DMS153 treated with DMSO at 0.1 percent for 48 hours (cell line): ENCODE data around the gene CACNA1H.
"Not testable (repeated sequence)": the region's sequence is repeated elsewhere in the genome, so short reads cannot be mapped to it uniquely, and the experiment has no call there.

Experiments used
- DNase-seq: peaks from one replicate; lab custom pipeline; 2025; ENCODE audit not compliant: unreplicated experiment; lab: John Stamatoyannopoulos, UW

Gene CACNA1H

DNA sequence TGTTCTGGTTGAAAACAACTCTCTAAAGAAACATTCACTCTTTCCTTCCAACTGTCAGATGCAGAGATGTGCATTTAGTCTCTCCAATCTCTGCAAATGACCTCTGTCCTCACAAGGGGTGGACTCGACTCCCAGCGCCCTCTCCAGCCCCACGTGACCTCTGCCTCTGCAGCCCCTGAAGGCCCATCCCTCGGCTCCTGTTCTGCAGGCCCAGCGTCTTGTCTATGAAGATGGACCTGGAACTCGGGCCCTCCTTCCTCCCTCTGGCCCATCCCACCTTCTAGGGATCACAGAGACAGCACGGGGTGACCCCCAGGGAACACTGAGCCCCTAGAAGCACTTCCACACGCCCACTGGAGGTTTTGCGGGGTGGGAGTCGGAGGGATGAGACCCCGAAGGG, 90.5 kb downstream of the CACNA1H start:
- not testable (repeated sequence) for DNase-seq

DNA sequence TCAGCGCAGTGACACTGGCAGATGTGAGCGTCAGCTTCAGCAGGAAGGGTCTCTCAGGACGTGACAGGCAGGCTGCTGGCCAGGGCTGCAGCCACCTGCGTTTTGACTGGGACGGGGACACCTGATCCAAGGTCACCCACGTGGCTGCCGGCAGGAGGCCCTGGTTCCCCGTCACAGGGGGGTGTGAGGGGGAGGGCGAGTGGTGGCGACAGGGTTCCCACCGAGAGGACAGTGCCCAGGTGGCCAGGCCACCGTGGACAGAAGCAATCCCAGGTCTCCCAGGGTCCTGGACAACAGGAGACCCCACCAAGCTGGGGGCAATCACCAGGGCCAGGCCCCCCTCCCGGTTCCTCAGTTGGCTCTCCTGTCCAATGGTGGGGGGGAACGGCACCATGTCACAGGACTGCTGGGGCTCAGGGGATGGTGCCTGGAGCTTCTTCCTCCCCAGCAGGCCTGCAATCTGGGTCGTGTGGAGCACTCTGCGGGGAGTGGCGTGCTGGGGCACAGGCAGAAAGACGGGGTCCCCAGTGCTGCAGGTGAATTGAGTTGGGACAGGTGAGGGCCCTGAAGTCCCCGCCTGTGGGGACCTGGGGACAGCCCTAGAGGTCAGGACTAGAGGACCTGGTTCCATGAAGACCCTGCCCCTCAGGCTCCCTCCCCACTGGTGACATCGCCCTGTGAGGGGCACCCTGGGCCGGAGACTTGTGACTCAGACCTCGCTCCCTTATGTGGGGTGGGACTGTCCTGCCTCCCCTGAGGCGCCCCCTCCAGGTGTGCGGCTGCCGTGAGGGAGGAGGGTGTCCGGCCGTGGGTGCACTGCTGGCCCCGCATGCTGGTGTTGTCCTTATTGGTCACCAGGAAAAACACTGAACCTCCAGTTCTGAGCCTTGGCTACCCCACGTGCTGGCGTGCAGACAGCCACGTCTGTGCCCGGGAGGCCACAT, 91.3 kb downstream of the CACNA1H start:
- DNase-seq: not testable (repeated sequence)

DNA sequence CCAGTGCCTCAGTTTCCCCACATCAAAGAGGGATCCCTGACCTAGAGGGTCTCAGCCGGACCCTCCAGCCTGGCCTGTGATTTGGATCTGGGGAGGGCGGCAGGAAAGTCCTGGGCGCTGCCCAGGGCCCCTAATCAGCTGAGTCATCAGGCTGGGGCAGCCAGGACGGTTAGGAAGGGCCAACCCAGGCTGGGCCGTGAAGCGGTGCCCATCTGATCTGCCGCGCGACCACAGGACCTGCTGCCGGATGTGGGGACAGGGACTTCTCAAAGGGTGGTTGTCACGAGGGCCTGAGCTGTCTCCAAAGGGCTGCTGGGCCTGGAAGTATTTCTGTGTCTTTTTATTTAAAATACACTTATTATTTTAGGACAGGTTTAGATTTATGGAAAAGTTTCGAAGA, 92.0 kb downstream of the CACNA1H start:
- no peak for DNase-seq

DNA sequence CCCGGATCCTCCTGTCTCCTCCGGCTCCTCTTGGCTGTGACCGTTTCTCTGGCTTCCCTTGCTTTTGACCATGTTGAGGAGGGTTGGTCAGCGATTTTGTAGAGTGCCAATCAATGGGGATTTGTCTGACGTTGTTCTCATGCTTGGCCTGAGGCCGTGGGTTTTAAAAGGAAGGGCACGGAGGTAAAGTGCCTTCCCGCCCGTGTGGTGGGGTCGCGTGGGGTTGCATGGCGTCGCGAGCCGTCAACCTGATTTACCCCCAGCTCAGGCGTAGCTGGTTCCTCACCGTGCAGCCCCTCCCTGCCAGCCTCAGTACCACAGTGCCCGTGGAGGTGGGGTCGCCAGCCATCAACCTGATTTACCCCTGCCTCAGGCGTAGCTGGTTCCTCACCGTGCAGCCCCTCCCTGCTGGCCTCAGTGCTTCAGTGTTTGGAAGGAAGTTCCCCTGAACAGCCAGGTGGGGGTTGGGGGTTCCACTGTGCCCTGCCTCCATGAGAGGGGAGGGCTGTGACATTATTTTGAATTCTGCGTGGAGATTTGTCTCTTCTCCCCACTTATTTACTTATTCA, 92.6 kb downstream of the CACNA1H start:
- DNase-seq: no peak

DNA sequence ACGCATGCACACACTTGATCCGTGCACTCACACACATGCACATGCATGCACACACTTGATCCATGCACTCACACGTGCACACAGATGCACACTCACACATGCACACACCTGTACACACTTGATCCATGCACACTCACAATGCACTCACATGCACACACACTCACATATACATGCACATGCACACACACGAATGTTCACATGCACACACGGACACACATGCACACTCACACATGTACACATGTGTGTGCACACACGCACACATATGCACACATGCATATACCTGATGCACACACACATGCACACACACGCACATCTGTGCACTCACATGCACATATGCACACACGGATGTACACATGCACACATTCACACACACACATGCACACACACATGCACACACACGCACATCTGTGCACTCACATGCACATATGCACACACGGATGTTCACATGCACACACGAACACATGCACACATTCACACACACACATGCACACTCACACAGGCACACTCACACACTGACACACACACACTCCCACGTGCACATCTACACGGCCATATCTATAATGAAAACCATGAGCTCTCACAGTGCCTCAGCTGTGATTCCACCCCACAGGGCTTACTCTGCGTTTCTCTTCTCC, 95.1 kb downstream of the CACNA1H start:
- not testable (repeated sequence) for DNase-seq

DNA sequence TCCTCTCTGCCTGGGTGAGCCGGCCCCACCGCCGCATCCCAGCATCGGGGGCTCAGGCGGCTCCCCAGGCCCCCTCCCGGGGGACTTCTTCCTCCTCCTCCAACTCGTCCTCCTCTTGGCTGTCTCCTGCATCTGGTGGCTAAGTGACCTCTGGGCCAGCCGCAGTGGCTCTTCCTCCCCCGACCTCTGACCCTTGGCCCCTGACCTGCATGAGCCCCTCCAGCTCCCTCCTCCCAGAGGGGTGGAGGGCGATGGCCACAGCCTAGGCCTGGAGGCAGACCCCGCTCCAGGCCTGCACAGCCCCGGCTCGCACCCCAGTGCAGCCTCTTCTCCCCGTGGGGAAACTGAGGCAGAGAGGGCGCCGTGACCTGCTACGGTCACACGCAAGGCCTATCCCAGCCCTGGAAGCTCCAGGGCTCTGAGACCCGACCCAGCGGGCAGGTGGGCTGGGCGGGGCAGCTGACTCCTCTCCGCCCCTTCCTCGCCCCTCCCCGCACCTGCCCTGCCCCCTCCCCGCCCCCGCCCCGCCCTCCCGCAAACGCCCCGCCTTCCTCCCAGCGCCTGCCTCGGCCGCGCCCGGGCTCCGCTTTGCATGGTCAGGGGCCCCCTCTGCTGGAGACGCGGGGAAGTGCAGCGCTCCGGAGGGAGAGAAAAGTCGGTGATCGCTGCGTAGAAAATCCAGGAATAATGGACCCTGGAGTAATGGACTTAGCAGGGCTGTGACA, 96.3 kb downstream of the CACNA1H start:
- not testable (repeated sequence) for DNase-seq

DNA sequence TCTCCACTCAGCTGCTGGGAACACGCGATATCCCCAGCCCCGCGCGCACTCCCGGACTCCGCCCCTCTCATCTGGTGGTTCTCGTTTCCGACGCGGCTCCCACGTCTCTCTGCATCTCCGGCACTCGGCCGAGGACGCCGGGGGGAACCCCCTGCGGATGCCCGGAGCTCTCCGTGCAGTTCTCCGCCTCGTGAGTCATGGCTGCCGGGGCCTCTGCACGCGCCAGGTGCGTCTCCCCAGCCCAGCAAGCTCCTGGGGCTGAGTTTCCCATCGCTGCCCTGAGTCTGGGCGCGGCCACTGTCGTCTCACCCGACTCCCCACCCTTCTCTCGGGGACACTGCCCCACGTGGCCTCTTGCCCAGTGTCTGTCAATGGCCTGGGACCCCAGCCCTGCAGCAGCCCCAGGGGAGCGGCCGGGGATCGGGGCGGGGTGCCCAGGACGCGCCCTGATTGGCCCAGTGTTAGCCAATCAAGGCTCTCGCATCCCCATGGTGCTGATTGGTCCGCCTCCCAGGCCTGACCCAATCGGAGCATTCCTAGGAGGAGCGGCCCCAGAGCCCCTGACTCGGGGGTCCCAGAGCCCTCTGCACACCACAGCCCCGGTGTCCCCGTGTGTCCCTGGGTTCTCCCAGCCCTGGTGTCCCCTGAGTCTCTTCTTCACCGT, 100.9 kb downstream of the CACNA1H start:
- DNase-seq: not testable (repeated sequence)

DNA sequence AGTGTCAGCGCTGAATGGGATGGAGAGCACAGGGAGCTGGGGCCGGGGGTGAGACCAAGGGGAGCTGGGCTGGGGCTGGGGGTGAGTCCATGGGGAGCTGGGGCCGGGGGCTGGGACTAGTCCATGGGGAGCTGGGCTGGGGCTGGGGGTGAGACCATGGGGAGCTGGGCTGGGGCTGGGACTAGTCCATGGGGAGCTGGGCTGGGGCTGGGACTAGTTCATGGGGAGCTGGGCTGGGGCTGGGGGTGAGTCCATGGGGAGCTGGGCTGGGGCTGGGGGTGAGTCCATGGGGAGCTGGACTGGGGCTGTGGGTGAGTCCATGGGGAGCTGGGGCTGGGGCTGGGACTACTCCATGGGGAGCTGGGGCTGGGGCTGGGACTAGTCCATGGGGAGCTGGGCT, 101.9 kb downstream of the CACNA1H start:
- DNase-seq: not testable (repeated sequence)

DNA sequence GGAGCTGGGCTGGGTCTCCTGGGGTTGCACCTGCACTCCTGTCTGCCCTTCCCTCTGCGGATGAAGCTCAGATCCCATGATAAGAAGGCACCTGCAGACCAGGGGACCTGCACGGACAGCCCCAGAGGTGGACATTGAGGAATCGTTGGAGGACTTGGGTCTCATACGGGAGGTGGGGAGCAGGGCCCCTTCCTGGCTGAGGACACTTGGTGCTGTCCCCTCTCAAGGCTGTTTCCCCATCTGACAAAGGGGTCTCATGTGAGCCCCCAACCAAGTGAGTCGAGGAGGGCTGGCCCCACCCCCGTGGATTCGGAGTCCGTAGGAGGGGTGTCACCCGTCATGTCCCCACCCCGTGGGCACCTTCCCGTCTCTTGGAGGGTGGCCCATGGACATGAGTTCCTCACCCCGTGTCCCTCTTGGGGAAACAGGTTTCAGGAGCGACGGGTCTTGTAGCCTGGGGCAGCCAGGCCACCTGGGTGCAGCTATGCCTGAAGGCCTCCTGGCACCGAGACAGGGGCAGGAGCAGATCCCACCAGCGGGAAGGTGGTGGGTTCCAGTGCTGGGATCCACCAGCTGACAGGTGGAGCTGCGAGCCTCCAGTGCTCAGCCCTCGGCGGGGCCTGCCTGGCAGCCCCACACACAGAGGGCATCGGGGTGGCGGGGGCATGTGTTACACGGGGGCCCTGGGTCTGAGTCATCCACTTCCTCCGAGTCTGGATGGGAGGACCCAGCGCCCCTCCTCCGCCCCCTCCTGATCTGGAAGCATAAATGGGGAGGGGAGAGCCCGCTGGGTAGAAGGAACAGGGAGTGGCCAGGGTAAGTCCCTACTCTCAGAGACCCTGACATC, 102.6 kb downstream of the CACNA1H start, which contains the start of gene TPSD1:
Gene TPSD1, plus strand, starts transcription at position 794 of the 847 bp plus-strand sequence. CDS start 212 bp downstream, outside the sequence.
- DNase-seq: not testable (repeated sequence)

DNA sequence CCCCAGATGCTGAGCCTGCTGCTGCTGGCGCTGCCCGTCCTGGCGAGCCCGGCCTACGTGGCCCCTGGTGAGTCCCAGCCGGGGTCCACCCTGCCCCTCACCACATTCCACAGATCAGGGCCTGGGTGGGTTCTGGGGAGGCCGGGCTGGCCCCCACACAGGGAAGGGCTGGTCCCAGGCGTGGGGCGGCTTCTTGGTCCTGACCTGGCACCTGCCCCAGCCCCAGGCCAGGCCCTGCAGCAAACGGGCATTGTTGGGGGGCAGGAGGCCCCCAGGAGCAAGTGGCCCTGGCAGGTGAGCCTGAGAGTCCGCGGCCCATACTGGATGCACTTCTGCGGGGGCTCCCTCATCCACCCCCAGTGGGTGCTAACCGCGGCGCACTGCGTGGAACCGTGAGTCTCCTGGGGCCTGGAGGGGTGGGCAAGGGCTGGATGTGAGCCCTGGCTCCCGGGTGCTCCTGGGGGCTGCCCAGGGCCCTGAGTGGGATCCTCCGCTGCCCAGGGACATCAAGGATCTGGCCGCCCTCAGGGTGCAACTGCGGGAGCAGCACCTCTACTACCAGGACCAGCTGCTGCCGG, 103.5 kb downstream of the CACNA1H start:
- DNase-seq: not testable (repeated sequence)

DNA sequence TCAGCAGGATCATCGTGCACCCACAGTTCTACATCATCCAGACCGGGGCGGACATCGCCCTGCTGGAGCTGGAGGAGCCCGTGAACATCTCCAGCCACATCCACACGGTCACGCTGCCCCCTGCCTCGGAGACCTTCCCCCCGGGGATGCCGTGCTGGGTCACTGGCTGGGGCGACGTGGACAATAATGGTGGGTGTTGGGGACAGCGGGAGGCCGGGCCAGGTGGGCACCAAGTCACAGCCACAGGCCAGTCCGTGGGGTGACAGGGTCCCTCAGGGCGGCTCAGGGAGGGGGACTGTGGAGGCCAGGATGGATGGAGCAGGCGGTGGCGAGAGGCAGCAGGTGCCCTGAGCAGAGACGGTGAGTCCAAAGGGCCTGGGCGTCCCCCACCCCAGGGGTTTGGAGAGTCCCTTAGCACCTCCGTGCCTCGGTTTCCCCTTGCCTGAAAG, 104.0 kb downstream of the CACNA1H start:
- no peak for DNase-seq

DNA sequence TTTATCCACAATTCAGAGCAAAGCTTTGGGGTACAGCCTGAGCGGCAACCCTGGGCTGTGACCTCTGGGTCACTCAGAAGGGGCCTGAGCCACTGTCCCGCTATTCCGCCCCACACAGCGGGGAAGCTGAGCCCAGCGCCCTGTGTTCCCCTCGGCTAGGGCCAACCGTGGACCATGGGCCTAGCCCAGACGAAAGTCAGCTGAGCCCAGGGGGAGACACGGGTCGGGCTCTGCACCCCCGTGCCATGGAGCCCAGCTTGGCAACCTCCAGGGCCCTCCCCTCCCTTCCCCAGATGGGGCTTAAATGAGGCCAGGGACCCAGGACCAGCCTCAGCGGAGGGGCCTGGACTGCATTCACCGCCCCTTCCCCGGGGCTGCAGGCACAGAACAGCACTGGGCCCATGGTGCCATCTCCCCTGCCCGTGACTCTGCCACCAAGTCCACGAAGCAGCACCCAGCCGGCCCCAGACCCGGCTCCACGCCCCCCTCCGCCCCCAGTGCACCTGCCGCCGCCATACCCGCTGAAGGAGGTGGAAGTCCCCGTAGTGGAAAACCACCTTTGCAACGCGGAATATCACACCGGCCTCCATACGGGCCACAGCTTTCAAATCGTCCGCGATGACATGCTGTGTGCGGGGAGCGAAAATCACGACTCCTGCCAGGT, 104.8 kb downstream of the CACNA1H start:
- DNase-seq: no peak

DNA sequence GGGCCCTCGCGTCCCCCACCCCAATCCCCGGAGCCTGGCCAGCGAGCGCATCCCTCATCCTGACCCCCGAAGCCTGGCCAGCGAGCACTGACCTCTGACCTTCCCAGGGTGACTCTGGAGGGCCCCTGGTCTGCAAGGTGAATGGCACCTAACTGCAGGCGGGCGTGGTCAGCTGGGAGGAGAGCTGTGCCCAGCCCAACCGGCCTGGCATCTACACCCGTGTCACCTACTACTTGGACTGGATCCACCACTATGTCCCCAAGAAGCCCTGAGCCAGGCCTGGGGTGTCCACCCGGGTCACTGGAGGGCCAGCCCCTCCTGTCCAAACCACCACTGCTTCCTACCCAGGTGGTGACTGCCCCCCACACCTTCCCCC, 105.3 kb downstream of the CACNA1H start:
- DNase-seq: no peak

DNA sequence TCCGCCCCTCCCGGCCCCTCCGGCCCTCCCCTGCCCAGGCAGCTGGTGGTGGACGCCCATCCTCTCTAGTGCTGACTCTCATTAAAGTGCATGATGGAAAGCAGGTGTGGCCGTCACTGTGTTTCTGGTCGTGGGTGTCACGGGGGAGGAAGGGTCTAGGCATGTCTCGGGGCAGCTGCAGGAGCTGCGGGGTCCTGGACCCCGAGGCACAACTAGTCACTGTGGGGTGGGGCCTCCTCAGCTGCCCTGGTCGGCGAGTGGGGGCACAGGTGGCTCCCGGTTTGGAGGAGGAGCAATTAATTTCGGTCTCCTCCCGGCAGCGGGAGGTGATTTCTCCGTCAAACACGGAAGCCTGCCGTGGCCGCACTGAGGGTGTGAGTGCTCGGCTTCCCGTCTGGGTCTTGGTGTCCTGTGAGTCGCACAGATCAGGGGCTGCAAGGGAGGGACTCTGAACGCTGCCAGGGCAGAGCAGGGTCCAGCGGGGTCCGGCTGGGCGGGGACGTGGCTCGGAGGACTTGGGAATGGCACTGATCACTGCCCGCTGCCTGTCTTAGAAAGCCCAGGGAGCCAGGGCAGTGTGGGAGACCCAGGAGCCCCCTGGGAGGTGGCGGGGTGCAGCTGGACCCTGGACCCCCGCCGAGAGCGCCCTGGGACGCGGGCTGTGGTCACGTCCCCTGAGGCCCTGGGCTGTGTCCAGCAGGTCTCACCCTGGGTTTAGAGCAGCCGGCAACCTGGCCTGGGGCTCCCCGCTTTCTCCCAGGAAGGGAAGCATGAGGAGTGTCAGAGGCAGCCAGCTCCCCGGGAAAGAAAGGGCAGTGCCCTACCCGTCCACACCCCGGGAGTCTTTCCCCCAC, 106.2 kb downstream of the CACNA1H start:
- DNase-seq: no peak

DNA sequence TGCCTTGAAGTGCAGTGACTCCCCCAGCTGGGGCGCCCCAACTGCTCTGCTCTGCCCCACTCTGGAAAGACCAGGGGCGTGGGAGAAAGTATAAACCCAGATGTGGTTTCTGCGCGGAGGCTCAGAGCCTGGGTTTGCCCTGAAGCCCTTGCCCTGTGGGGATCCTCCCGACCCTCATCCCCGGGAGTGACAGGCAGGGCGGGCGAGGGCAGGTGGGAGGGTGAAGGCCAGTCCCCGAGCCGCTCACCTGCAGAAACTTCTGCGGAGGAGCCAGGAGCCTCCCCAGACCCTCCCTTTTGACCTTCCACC, 106.8 kb downstream of the CACNA1H start:
- no peak for DNase-seq

DNA sequence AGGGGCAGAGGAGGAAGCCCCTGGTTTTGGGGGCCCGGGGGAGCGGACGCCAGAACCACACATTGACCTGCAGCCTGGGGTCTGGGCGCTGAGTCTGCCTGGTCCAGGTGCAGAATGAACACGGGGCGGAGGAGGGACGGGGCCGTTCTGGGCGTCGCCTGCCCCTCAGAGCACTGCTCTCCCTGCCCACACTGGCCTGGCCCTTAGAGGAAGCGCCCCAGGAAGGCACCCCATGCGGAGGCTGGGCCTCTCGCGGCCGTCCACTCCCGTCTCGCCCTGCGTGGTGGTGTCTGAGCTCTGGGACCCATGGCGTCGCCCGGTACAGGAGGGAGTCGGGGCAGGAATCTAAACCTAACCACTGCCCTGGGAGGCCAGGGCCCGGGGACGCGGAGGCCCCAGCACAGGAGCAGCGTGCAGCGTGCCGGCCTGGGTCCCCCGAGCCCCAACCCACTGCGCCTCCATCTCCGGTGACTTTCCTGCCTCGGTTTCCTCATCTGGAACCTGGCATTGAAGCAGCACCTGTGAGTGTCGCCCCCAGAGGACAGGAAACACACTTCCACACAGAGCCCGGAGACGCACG, 107.3 kb downstream of the CACNA1H start:
- DNase-seq: no peak

DNA sequence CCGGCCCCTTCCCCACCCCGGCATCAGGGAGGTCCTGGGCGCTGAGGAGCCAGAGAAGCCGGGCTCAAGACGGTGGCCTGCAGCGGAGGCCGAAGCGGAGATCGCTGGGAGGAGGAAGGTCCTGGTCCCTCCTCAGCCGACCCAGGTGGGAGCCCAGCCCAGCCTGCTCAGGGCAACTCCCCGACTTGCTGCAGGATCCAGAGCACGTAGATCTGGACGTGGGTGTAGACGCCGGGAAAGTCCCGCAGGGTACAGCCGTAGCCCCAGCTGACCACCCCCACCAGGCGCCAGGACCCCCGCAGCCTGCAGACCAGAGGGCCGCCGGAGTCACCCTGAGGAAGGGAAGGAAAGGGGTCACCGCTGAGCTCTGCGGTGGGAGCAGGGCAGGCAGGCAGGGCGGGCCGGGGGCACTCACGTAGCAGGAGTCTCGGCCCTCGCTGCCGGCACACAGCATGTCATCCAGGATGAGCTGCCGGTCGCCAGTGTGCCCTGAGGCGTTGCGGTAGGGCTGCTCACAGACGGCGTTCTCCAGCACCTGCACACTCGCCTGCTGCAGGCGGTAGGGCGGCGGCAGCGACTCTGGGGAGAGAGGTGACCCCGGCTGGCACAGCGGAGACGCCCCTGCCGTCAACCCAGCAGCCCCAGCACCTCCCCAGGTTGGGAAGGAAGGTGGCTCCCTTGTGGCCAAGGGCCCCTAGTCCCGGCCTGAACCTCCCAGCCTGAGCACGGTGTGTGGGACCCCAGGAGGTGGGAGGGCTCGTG, 108.4 kb downstream of the CACNA1H start:
- no peak for DNase-seq
